Germinal center (tissue), 1 donor: ENCODE results near the gene ALX4.

Source experiments
- DNase-seq: peaks from one replicate; pipeline ENCODE4 v3.0.0; 2012; ENCODE audit warnings: mixed read lengths, low spot score

ALX4 gene

DNA sequence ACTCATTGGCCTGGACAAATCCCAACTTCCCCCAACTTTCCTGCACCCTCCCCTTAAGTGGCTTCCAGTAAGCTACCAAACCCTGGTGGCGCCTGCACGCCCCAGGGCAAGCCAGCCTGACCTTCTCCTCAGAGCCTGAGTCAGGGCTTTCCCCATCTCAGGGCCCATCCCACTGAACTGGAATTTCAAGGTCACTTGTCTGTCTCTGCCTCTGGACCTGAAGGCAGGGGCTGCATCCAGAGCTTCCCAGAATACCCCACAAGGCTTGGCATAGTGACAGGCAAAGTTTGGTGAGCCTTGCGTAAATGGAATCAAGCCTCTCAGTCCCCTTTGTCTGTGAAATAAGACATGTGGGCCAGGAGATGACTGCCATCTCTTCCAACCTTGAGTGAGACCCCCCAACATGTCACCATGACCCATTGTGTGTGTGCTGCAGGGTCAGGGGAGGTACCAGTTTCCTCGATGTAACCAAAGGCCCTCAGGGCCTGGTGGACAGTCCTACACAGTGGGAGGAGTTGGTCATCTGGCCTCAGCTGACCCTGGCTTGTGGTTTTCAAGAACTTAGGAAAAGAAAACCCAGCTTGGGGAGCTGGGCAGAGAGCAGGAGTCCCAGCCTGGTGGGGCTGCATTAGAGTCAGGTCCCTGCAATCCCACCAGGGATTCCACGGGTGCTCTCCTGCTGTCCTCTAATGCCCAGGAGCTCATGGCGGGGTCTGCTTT lies 8.9 kb downstream of the ALX4 start:
- DNase-seq: no peak

DNA sequence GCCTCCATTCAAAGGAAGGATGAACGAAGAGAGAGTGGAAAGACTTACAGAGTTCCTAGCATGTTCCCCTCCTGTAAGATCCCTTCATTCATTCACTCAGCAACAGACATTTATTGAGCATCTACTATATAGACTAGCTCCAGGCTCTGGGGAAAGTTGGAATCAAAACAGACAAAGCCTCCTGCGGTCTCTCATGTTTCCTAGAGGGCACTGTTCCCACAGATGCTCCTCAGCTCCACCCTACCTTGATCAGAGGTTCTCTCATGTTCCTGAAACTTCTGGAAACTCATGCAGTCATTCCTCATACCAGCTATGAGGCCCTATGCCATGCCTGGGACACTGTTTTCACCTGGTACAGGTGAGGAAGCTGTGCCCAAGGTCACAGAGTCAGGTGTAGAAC lies 11.1 kb downstream of the ALX4 start:
- DNase-seq: no peak

DNA sequence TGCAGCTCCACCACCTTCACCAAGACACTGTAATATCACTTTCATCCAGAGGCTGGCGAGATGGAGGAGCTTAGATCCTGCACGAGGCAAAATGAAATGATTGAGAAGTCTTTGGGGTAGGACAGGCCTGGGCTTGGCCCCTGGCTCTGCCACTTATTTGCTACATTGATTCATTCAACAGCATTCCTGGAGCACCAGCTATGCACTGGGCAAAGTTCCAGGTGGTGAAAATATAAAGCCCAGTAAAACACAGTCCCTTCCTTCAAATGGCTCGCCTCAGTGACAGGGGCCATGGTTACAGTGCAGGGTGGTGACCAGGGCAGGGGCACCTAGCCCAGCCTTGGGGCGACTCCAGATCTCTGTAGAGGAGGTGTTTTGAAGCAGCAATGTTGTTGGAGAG lies 19.7 kb downstream of the ALX4 start:
- DNase-seq: no peak

DNA sequence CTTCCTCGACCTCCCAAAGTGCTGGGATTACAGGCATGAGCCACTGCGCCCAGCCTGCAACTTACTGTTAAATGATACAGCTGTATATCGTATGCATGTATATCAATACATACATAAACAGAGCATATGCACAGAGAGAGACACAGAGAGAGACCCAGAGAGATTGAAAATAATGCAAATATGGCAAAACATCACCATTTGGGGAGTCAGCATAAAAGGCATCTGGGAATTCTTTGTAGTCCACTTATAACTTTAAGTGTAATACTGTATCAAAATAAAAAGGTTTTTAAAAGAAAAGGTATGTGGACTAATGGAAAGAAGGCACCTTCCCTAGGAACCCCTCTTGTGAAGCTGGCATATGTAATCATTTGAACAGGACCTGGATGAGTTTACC lies 21.8 kb downstream of the ALX4 start:
- DNase-seq: no peak

DNA sequence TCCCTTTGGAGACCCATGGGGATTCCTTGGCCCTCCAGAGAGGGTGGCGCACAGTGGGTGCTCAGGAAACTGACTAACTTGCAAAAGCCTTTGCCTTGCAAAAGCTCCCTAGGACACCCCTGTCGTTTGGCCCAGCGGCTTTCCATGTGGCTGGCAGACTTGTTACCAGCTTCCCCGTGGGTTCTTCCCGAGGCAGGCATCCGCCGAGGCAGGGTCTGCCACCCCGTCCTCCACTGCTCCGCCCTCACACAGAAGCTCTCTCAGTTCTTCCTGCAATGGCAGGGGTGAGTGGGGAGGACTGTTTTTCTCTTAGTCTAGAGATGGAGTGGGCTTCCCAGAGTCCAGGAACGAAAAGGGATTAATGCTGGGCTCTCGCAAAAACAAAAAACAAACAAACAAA lies 23.0 kb downstream of the ALX4 start:
- no peak for DNase-seq

DNA sequence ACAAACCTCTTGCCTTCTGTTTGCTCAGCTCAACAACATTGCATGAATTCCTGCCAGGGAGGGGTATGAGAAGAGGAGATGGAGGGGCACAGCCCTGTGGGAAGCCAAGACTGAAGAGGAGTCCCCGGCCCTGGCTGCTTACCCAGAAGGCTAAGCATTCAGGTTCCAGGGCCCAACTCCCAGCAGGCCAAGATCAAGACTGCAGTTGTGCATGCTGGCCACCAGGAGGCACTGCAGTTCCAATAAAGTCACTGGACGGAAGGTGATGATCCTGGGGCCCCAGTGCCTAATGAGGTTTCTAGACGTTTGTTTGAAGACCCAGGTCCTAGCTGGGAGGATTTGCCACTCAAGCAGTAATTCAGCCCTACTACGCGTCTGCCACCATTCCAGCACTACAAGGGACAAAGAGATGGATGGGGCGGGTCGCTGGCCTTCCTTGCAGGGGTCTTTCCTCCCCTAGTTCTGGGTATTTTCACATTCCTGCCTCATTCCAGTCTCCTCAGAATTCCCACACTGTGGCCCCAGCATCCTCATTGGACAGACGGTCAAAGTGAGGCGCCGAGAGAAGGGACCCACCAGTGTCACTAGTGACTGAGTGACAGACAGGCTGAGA lies 23.6 kb downstream of the ALX4 start:
- DNase-seq: peak; percentile 81

DNA sequence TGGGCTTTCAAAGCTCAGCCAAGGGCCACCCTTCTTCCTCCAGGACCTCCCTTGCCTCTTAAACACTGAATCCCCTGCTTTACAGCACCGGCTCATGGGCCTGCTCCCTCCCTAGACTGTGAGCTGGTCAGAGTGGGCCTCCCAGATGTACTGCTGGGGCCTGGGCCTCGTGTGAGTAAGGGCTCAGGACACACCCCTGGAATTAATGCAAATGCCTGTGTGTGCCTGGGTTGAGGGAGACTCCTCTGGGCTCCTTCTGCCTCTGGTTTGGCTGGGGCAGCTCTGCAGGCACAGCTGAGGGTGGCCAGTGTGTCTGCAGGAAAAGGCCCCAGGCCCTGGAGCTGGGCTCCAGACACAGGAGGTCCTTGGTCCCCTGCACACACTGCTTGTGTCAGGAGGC lies 24.2 kb downstream of the ALX4 start:
- DNase-seq: no peak

DNA sequence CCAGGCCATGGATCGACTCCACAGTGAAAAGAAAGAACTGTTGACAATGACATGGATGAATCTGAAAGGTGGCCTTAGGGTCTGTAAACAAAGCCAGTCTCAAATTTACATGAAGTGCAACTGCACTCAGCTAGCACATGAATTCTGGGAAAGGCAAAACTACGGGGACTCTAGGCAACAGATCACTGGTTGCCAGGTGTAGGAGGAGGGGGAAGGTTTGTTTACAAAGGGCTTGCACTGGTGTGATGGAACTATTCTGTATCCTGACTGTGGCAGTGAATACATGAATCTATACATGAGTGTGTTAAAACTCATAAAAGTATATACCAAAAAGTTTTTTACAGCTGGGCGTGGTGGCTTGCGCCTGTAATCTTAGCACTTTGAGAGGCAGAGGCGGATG lies 27.3 kb downstream of the ALX4 start:
- DNase-seq: no peak

DNA sequence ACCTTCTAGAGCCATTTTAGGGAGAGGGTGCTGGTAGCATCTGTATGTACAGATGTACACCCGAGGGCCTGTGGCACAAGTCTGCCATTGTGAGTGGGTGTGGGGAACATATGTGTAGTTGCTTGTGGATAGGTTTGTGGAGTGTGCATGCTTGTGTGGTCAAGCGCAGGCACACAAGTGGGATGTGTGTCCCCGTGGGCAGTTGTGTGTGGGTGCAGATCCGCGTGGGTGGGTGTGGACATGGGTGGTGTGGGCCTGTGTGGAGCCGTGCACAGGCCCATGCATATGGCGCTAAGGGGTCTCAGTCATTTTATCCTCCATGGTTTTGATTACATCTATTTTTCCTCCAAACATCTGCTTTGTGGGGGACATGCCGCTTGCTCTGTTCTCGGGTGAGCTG lies 28.8 kb downstream of the ALX4 start:
- DNase-seq: no peak

DNA sequence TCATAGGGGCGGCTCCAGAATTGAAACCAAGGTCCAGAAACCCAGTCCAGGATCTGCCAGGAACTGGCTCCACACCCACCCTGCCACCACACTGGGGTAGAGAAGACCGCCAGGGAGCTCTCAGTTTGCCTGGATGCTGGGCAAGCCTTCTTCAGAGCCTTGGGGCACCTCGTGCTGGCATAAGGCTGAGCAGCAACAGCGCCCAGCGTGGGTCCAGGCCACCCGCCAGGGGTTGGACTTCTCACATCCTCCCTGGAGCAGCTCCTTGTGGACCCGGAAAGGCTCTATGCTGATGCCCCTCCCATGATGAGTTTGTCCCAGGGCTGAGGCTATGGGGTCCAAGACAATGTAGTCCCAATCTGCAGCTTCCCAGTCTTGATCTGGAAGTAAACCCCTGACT lies 29.7 kb downstream of the ALX4 start:
- no peak for DNase-seq

DNA sequence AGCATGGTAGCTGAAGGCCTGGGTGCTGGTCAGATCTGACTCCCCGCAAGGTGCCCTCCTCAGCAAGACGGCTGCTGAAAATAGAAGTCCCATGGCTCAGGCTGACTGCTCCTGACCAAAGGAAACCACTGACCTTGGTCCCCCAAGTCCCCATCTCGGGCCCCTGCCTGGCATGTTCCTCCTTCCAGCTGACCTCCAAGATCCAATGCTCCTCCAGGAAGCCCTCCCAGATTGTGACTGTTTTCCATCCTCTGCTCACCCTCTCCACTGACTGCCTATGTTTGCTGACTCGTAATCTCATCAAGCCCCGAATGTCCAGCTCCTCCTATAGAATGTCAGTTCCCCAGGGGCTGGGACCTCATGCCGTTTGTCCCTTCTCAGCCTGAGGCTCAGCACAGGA lies 30.5 kb downstream of the ALX4 start:
- DNase-seq: no peak

DNA sequence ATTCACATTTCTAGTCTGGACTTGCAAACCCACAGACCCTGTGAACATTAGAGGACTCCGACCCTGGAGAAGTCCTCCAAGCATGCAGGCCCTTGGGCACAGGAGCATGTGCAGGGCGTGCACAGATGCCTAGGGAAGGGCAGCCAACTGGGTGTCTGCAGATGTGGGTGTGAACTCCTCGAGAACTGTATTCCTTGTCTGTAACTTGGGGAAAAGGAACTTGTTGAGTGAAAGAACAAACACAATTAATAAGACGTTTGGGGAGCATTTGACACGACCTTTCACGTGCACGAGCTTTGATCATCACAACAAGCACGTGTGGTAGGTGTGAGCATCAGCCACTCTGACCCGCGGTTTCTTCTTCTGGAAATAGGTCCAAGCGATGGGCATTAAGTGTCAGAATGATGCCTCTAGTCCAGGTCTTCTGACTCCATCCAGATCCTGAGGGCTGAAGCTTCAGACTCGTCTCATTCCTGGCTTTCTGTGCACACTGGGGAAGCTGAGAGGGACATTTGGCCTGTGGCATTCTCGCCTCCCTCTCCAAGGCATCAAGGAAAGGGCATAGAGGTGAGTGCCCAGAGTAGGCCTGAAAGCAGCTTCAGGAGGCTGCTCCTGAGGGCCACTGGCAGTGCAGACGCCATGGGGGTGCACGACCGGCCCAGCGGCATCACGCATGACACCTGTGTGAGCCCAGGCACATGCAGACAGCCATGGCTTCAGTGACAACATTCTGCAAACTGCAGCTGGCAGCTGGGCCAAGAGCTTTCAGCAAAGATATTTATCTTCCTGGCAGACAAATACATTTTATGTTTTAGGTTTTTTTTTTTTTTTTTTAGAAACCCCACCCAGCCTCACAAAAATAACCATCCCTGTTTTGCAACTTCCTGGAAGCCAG lies 32.5 kb downstream of the ALX4 start:
- DNase-seq: no peak

DNA sequence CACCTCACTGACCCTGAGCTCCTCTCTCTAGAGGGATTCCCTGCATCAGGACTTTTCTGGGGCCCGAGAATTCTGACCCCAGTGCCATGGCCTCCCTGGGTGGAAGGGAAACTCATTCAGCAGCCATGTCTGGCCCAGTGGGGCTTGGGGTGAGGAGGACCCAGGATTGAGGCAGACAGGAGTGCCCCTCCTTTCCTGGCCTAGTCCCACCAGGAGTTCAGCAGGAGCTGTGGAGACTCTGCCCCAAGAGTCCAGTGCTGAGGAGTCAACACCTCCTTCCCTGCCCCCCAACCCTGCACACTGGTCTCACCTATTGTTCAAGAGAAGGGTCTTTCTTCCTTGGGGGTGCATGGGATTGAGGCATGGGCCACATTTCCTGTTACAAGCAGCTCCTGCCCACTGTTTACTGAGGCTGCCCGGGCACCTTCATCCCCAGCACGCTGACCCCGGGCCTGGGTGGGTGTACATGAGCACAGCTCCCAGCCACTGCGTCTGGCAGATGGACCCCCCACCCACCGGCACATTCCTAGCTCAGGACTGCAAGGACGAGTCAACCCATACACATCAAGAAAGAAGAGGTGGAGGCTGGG lies 33.9 kb downstream of the ALX4 start:
- DNase-seq: no peak

DNA sequence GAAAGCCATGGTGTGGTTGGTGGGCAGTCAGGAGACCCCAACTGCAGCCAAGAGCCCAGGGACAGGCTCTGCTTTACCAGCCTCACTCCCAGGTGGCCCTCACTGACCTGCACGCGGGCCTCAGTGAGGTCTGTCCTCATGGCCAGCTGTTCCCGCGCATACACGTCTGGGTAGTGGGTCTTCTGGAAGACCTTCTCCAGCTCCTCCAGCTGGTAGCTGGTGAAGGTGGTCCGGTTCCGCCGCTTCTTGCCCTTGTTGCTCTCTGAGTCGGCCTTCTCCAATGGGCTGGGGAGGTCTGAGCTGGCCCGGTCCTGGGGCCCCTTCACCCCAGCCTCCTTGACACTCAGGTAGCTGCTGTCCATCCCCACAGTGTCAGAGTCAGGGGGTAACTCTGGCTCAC lies 34.7 kb downstream of the ALX4 start:
- DNase-seq: no peak

DNA sequence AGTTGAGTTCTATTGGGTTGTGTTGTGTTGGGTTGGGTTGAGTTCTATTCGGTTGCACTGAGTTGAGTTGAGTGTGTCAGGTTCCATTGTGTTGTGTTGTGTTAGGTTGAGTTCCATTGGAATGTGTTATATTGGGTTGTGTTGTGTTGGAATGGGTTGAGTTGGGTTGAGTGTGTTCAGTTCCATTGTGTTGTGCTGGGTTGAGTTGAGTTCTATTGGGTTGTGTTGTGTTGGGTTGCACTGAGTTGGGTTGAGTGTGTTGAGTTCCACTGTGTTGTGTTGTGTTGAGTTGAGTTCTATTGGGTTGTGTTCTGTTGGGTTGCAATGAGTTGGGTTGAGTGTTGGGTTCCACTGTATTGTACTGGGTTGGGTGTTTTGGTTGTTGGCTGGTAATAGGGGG lies 35.5 kb downstream of the ALX4 start:
- no peak for DNase-seq

DNA sequence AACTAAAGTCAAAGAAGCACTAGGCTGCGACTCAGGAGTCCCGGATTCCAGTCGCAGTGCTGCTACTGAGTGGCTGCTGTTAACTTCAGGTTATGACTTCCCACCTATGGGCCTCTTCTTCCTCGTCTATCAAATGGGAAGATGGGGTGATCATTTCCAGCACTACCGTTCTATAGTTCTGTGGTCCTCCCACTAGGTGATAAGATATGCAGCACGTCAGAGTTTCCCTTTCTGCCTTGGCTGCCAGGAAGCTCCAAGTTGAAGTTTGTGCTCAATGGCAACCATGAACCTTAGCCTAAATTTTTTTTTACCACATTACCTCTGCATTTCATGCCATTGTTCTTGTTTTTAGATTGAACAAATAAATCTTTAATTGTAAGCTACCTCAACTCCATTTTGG lies 38.7 kb downstream of the ALX4 start:
- DNase-seq: no peak

DNA sequence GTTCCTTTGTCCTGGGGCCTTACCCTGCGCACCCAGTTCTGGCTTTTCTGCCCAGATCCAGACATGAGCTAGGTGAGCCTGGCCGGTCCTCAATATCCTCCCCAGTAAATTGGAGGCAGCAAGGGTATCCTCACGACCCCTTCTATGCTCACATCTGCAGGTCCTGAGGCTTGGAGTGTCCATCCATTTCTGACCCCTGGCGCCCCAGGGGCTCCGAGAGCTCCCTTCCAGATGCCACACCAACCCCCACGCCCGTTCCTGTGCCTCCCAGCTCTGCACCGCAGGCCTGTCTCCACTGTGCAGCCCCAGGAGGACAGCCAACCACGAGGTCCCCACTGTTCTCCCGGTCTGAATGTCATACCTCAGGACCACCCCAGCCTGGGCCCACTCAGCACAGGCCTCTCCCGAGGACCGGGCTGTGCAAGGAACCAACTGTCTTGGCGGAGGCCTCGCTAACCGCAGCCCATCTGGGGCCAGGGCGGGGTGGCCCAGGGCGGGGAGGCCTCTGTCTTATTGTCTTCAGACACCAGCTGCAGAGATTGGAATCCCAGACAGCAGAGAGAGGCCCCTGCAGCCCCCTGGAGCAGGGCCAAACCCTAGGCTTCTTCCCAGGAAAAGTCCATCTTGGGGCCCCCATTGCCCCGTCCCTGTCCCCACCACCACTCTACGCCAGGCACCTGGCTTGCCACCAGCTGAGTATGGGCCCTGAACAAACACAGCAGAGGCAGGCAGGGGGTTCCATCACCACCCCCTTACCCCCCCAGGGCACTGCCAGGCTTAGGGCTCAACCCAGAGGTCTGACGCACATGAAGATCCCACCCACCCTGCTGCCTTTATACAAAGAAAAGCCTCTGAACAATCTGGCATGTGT lies 39.3 kb downstream of the ALX4 start:
- no peak for DNase-seq

DNA sequence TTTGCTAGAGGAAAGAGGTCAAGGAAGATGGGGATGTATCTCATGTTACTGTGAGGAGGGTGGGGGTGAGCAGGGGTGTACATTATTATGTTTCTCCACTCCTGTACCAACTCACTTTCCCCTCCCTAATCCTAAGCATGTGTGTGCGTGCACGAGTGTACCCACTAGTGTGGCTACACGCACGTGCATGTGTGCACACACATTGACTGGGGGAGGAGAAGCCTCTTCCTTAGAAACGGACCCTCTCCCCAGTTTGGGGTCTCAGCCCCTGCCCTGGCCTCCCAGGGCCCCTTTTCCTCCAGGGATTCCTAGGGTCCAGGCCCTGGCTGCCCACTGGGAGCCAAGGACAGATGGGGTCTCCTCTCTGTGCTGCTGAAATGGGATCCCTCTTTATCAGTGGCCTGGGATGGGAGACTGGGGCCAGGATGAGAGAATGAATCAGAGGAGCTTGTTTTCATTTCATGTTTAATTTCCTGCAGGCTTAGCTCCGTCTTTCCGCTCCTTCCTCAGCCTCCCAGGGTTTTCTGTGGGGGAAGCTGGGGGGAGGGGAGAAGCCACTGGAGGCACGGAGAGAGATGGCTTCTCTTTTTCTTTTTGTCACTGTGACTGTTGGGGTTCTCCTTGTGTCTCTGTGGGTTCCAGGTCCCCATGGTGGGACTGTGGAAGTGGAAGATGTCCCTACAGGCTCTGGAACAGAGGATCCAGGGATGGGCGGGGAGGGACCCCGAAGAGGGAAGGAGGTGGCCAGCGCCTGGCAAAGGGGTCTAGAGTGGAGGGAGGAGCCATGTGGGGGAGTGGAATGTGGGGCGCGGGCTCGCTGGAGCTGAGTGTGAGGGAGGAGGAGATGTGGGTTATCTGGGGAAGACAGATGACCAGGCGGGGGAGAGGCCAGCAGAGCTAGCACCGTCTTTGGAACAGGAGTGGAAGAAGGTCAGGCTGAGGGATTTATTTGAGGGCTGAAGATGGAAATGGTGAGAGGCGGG lies 40.3 kb downstream of the ALX4 start:
- DNase-seq: no peak

DNA sequence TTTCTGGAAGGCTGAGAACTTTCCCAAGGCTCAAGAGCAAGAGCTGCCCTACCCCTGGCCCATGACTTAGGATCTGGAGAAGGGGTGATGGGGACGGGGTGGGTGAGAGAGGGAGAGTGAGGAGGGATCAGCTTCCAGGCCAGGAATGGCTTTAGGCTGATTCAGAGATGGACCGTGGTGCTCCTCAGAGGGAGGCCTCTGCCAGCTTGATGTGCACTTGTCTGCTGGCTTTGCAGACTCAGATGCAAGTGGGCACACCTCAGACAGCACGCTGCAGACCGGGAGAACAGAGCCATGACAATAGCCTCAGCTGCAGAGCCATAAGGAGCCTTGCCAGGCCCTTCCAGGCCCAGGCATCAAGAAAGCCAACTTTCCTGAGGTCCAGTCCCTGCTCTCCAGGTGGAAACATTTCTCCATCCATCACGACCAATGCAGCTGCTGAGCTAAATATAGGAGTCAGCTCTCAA lies 41.3 kb downstream of the ALX4 start:
- DNase-seq: no peak
